Activated T-cell treated with anti-CD3 and anti-CD28 coated beads, Interleukin-2, amount 50 U/mL, for 24 hours (primary cell): ENCODE measurements around the gene OCA2.

Source experiments
- DNase-seq: peaks from one replicate; pipeline ENCODE4 v3.0.0-alpha.2; 2020
- H3K27ac Mint-ChIP-seq: 2 replicates; pipeline ENCODE4 v1.8.0; 2020; ENCODE audit warnings: mild to moderate bottlenecking, mixed read lengths
- H3K27me3 Mint-ChIP-seq: 2 replicates; pipeline ENCODE4 v1.8.0; 2020; ENCODE audit warnings: mixed read lengths
- H3K36me3 Mint-ChIP-seq: 2 replicates; pipeline ENCODE4 v1.8.0; 2020; ENCODE audit warnings: low read depth, mixed read lengths
- H3K4me1 Mint-ChIP-seq: 2 replicates; pipeline ENCODE4 v1.8.0; 2020; ENCODE audit warnings: low read depth, mixed read lengths
- H3K4me3 Mint-ChIP-seq: 2 replicates; pipeline ENCODE4 v1.8.0; 2020; ENCODE audit warnings: mild to moderate bottlenecking, moderate library complexity, mixed read lengths
- H3K9me3 Mint-ChIP-seq: 2 replicates; pipeline ENCODE4 v1.8.0; 2020; ENCODE audit warnings: mixed read lengths

Gene OCA2

DNA sequence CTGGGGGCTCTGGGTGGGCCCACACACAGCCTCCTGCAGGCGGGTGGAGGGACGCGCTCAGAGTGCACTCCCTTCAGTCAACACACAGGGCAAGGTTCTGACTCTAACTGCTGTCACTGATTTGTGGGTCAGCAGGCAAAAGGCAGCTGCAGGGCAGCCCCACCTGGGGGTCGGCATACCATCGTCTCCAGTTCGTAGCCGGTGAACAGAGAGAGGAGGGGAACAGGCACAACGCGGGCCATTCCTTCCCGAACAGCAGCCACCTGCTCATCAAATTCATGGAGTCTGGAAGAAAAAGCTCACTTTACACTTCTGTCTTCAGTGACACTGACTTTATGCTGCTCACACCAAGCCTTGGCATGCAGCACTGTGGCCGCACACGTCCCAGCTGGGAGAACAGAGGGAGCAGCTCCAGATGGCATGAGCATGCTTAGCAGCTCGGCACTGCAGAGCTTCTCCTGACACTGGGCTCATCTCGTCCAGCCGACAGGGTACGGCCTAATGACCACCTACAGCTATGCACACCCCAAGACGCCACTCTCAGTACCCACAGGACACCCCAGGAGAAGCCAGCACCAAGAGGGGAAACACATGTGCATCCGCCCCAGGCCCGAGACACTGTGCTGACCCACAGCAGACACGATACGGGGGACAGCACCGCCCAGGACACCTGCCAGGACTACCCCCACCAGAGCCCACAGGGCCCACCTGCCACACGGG, 14.4 kb upstream of the OCA2 start:
- Mint-ChIP-seq H3K27ac (no peak overlapping the region), H3K4me3 (no peak overlapping the region), H3K4me1 (no peaks in the 10 kb centered on the region), H3K36me3 (peaks cover 71% of the 10 kb centered on the region), H3K27me3 (no peaks in the 10 kb centered on the region), H3K9me3 (no peaks in the 10 kb centered on the region)
- no peak for DNase-seq

DNA sequence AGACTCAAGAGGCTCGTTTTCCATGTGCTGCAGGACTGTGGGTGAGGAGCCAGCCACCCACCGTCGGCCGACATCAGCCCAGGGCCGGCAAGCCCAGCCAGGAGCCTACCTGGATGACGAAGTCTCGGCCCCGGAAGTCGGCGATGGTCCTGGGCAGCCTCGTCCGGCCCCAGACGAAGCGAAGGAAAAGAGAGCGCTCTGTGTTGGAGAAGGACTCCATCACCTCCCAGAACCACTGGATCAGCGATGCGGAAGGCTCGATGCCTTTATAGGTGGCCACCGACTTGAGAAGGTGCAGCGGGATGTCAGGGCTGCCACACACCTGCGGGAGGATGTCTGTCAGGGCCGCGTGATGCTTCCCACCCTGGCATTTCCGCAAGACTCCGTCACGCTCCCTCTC, 13.8 kb upstream of the OCA2 start:
- peaks cover under 1% of the 10 kb centered on the region for H3K4me1 Mint-ChIP-seq
- H3K27me3 Mint-ChIP-seq: peaks cover under 1% of the 10 kb centered on the region
- H3K4me3 Mint-ChIP-seq: no peak overlapping the region
- H3K36me3 Mint-ChIP-seq: peaks cover 65% of the 10 kb centered on the region
- H3K9me3 Mint-ChIP-seq: no peaks in the 10 kb centered on the region
- no peak for DNase-seq
- no peak overlapping the region for H3K27ac Mint-ChIP-seq

GRCh38 chr15:28112101-28112760, 13.1 kb upstream of the OCA2 start:
- Mint-ChIP-seq H3K4me1 (peaks cover 4% of the 10 kb centered on the region), H3K9me3 (no peaks in the 10 kb centered on the region), H3K36me3 (peaks cover 57% of the 10 kb centered on the region), H3K4me3 (no peak overlapping the region), H3K27ac (no peak overlapping the region), H3K27me3 (peaks cover 5% of the 10 kb centered on the region)
- no peak for DNase-seq

DNA sequence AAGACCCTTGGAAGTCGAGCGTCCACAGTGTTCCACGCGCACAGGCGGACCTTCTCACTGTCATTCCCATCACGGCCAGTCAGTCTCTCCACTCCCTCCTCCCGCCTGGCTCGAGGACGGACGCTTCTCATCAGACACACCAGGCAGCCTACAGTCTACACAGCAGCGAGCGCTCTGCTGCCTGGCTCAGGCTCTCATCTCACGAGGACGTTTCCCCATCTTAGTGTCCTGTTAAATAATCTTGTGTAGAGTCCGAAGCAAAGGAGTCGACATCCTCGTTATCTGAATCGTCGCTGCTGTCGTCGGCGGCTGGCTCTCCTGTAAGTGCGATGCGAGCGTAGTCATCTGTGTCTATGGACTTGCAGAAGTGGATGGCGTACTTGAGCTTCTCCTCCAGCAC, 12.4 kb upstream of the OCA2 start:
- H3K27me3 Mint-ChIP-seq: peaks cover 8% of the 10 kb centered on the region
- no peak overlapping the region for H3K27ac Mint-ChIP-seq
- peaks cover 52% of the 10 kb centered on the region for H3K36me3 Mint-ChIP-seq
- H3K4me3 Mint-ChIP-seq: no peak overlapping the region
- DNase-seq: no peak
- H3K4me1 Mint-ChIP-seq: peaks cover 6% of the 10 kb centered on the region
- H3K9me3 Mint-ChIP-seq: no peaks in the 10 kb centered on the region

GRCh38 chr15:28110481-28110881, 11.4 kb upstream of the OCA2 start:
- Mint-ChIP-seq H3K27ac (no peak overlapping the region), H3K36me3 (peaks cover 43% of the 10 kb centered on the region), H3K4me3 (no peak overlapping the region), H3K27me3 (peaks cover 14% of the 10 kb centered on the region), H3K9me3 (no peaks in the 10 kb centered on the region), H3K4me1 (peaks cover 10% of the 10 kb centered on the region)
- no peak for DNase-seq

- Mint-ChIP-seq H3K4me3 (no peak overlapping the region), H3K36me3 (peaks cover 37% of the 10 kb centered on the region), H3K9me3 (no peaks in the 10 kb centered on the region), H3K4me1 (peaks cover 10% of the 10 kb centered on the region), H3K27me3 (peaks cover 16% of the 10 kb centered on the region), H3K27ac (no peak overlapping the region)
- no peak for DNase-seq
These were observed 10.7 kb upstream of the OCA2 start for GRCh38 chr15:28109626-28110455.

GRCh38 chr15:28107904-28108275, 8.8 kb upstream of the OCA2 start:
- Mint-ChIP-seq H3K4me3 (peak overlapping the region; percentile 78), H3K4me1 (peaks cover 10% of the 10 kb centered on the region), H3K27ac (no peak overlapping the region), H3K27me3 (peaks cover 34% of the 10 kb centered on the region), H3K9me3 (no peaks in the 10 kb centered on the region), H3K36me3 (peaks cover 17% of the 10 kb centered on the region)
- DNase-seq: no peak

GRCh38 chr15:28107111-28107903, 8.2 kb upstream of the OCA2 start:
- peaks cover 11% of the 10 kb centered on the region for H3K36me3 Mint-ChIP-seq
- H3K4me3 Mint-ChIP-seq: peak overlapping the region; percentile 78
- H3K9me3 Mint-ChIP-seq: no peaks in the 10 kb centered on the region
- peak; percentile 47 for DNase-seq
- H3K27me3 Mint-ChIP-seq: peaks cover 39% of the 10 kb centered on the region
- H3K27ac Mint-ChIP-seq: no peak overlapping the region
- peaks cover 10% of the 10 kb centered on the region for H3K4me1 Mint-ChIP-seq

GRCh38 chr15:28106294-28107110, 7.4 kb upstream of the OCA2 start:
- H3K27me3 Mint-ChIP-seq: peaks cover 46% of the 10 kb centered on the region
- H3K4me3 Mint-ChIP-seq: no peak overlapping the region
- H3K36me3 Mint-ChIP-seq: peaks cover 3% of the 10 kb centered on the region
- no peak overlapping the region for H3K27ac Mint-ChIP-seq
- DNase-seq: peak; percentile 51
- H3K9me3 Mint-ChIP-seq: no peaks in the 10 kb centered on the region
- peaks cover 10% of the 10 kb centered on the region for H3K4me1 Mint-ChIP-seq

GRCh38 chr15:28105793-28106192, 6.7 kb upstream of the OCA2 start:
- H3K4me3 Mint-ChIP-seq: peak overlapping the region; percentile 29
- H3K27me3 Mint-ChIP-seq: peaks cover 53% of the 10 kb centered on the region
- DNase-seq: no peak
- no peak overlapping the region for H3K27ac Mint-ChIP-seq
- peaks cover 10% of the 10 kb centered on the region for H3K4me1 Mint-ChIP-seq
- no peaks in the 10 kb centered on the region for H3K36me3 Mint-ChIP-seq
- no peaks in the 10 kb centered on the region for H3K9me3 Mint-ChIP-seq

GRCh38 chr15:28105224-28105791, 6.2 kb upstream of the OCA2 start:
- Mint-ChIP-seq H3K4me3 (no peak overlapping the region), H3K36me3 (no peaks in the 10 kb centered on the region), H3K27me3 (peaks cover 57% of the 10 kb centered on the region), H3K9me3 (no peaks in the 10 kb centered on the region), H3K4me1 (peaks cover 10% of the 10 kb centered on the region), H3K27ac (no peak overlapping the region)
- DNase-seq: no peak

DNA sequence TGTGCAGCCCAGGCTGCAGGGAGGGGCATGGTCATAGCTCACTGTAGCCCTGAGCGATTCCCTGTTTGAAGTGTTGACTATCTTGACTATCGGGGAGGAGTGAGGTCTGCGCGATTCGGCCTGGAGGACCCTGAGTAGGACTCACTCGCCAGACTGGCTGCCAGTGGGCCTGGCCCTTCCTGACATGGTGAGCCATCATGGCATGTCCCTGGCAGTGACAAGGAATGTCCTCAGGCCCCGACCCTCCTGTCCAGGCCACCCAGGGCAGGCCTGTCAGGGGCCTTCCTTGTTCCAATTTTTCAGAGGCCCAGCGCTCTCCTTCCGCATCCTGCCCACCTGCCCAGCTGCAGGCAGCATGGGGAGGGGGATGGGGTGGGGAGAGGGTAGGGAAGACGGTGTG, 5.2 kb upstream of the OCA2 start:
- Mint-ChIP-seq H3K9me3 (no peaks in the 10 kb centered on the region), H3K27ac (no peak overlapping the region), H3K36me3 (no peaks in the 10 kb centered on the region), H3K4me3 (no peak overlapping the region), H3K27me3 (peaks cover 66% of the 10 kb centered on the region), H3K4me1 (peaks cover 12% of the 10 kb centered on the region)
- DNase-seq: no peak

GRCh38 chr15:28103831-28104230, 4.7 kb upstream of the OCA2 start:
- Mint-ChIP-seq H3K9me3 (no peaks in the 10 kb centered on the region), H3K27me3 (peaks cover 69% of the 10 kb centered on the region), H3K4me1 (peaks cover 15% of the 10 kb centered on the region), H3K36me3 (no peaks in the 10 kb centered on the region), H3K27ac (no peak overlapping the region), H3K4me3 (no peak overlapping the region)
- no peak for DNase-seq
